ENCODE data around the gene TMEM45A.
"Not testable (repeated sequence)": the region's sequence is repeated elsewhere in the genome, so short reads cannot be mapped to it uniquely, and the experiment has no call there.

TMEM45A gene

GRCh38 chr3:100500320-100500880 lies 8.0 kb downstream of the TMEM45A start:
- Histone ChIP-seq H3K4me2 (ENCODE audit: low read depth, low read length, poor library complexity, severe bottlenecking) (no peak overlapping the region), H2AFZ (ENCODE audit: low read depth, low read length, severe bottlenecking) (no peak overlapping the region), H3K9ac (ENCODE audit: low read length) (no peak overlapping the region), H3K27ac (ENCODE audit: low read depth, low read length) (no peak overlapping the region), H3K79me2 (ENCODE audit: insufficient read depth, low read length) (no peaks in the 10 kb centered on the region), H3K9me3 (ENCODE audit: insufficient read depth, low read length) (no peaks in the 10 kb centered on the region), H3K27me3 (ENCODE audit: low read length) (no peaks in the 10 kb centered on the region), H3K9me2 (replicated peaks; ENCODE audit: insufficient read depth, low read length) (no peaks in the 10 kb centered on the region), H3K4me3 (ENCODE audit: insufficient read depth, low read length, poor library complexity, severe bottlenecking) (no peak overlapping the region), H3K36me3 (ENCODE audit: low read length) (no peaks in the 10 kb centered on the region), H4K20me1 (ENCODE audit: low read depth, low read length) (no peaks in the 10 kb centered on the region), H3F3A (ENCODE audit: insufficient read depth) (no peaks in the 10 kb centered on the region)
- TF ChIP-seq CTCF (IDR thresholded peaks at IDR 0.05; ENCODE audit: insufficient read depth, low read length, poor library complexity, severe bottlenecking) (no peak), EZH2phosphoT487 (conservative IDR thresholded peaks at IDR 0.05; ENCODE audit: low read length) (no peak)

- Histone ChIP-seq H4K20me1 (ENCODE audit: low read depth, low read length) (no peaks in the 10 kb centered on the region), H3K9me3 (ENCODE audit: insufficient read depth, low read length) (no peaks in the 10 kb centered on the region), H3K9ac (ENCODE audit: low read length) (no peak overlapping the region), H3K4me2 (ENCODE audit: low read depth, low read length, poor library complexity, severe bottlenecking) (no peak overlapping the region), H2AFZ (ENCODE audit: low read depth, low read length, severe bottlenecking) (no peak overlapping the region), H3K9me2 (replicated peaks; ENCODE audit: insufficient read depth, low read length) (no peaks in the 10 kb centered on the region), H3F3A (ENCODE audit: insufficient read depth) (no peaks in the 10 kb centered on the region), H3K79me2 (ENCODE audit: insufficient read depth, low read length) (no peaks in the 10 kb centered on the region), H3K4me3 (ENCODE audit: insufficient read depth, low read length, poor library complexity, severe bottlenecking) (no peak overlapping the region), H3K36me3 (ENCODE audit: low read length) (no peaks in the 10 kb centered on the region), H3K27ac (ENCODE audit: low read depth, low read length) (no peak overlapping the region), H3K27me3 (ENCODE audit: low read length) (no peaks in the 10 kb centered on the region)
- TF ChIP-seq EZH2phosphoT487 (conservative IDR thresholded peaks at IDR 0.05; ENCODE audit: low read length) (no peak), CTCF (IDR thresholded peaks at IDR 0.05; ENCODE audit: insufficient read depth, low read length, poor library complexity, severe bottlenecking) (no peak)
Observed at GRCh38 chr3:100503448-100503847, 11.0 kb downstream of the TMEM45A start.

GRCh38 chr3:100506355-100506754 lies 13.9 kb downstream of the TMEM45A start:
- Histone ChIP-seq H3K9ac (ENCODE audit: low read length) (no peak overlapping the region), H3K9me3 (ENCODE audit: insufficient read depth, low read length) (no peaks in the 10 kb centered on the region), H4K20me1 (ENCODE audit: low read depth, low read length) (no peaks in the 10 kb centered on the region), H2AFZ (ENCODE audit: low read depth, low read length, severe bottlenecking) (no peak overlapping the region), H3F3A (ENCODE audit: insufficient read depth) (no peaks in the 10 kb centered on the region), H3K36me3 (ENCODE audit: low read length) (no peaks in the 10 kb centered on the region), H3K9me2 (replicated peaks; ENCODE audit: insufficient read depth, low read length) (no peaks in the 10 kb centered on the region), H3K4me2 (ENCODE audit: low read depth, low read length, poor library complexity, severe bottlenecking) (no peak overlapping the region), H3K27me3 (ENCODE audit: low read length) (no peaks in the 10 kb centered on the region), H3K4me3 (ENCODE audit: insufficient read depth, low read length, poor library complexity, severe bottlenecking) (no peak overlapping the region), H3K27ac (ENCODE audit: low read depth, low read length) (no peak overlapping the region), H3K79me2 (ENCODE audit: insufficient read depth, low read length) (no peaks in the 10 kb centered on the region)
- no peak for TF ChIP-seq CTCF (IDR thresholded peaks at IDR 0.05; ENCODE audit: insufficient read depth, low read length, poor library complexity, severe bottlenecking)
- no peak for TF ChIP-seq EZH2phosphoT487 (conservative IDR thresholded peaks at IDR 0.05; ENCODE audit: low read length)

- H2AFZ ChIP-seq (ENCODE audit: low read depth, low read length, severe bottlenecking); H3K4me3 ChIP-seq (ENCODE audit: insufficient read depth, low read length, poor library complexity, severe bottlenecking); H3K9me2 ChIP-seq (replicated peaks; ENCODE audit: insufficient read depth, low read length): not testable (repeated sequence)
Observed at GRCh38 chr3:100509818-100510217, 17.4 kb downstream of the TMEM45A start.

More at GRCh38 chr3:100509818-100510217, 17.4 kb downstream of the TMEM45A start:
- H3F3A ChIP-seq (ENCODE audit: insufficient read depth); H3K9ac ChIP-seq (ENCODE audit: low read length); H3K9me3 ChIP-seq (ENCODE audit: insufficient read depth, low read length); H3K27ac ChIP-seq (ENCODE audit: low read depth, low read length); H3K36me3 ChIP-seq (ENCODE audit: low read length); H3K27me3 ChIP-seq (ENCODE audit: low read length); H3K4me2 ChIP-seq (ENCODE audit: low read depth, low read length, poor library complexity, severe bottlenecking); H3K79me2 ChIP-seq (ENCODE audit: insufficient read depth, low read length); H4K20me1 ChIP-seq (ENCODE audit: low read depth, low read length): not testable (repeated sequence)

Measured in SU-DHL-6 (cell line).